GF-D8 (cell line): Measurements from ENCODE around the gene P3H3.
A peak's percentile ranks its signal among the peaks of the same experiment; 100 is the strongest.

ENCODE experiments used
- DNase-seq: peaks from one replicate; lab custom pipeline; 2025; lab: John Stamatoyannopoulos, UW

The P3H3 gene

DNA sequence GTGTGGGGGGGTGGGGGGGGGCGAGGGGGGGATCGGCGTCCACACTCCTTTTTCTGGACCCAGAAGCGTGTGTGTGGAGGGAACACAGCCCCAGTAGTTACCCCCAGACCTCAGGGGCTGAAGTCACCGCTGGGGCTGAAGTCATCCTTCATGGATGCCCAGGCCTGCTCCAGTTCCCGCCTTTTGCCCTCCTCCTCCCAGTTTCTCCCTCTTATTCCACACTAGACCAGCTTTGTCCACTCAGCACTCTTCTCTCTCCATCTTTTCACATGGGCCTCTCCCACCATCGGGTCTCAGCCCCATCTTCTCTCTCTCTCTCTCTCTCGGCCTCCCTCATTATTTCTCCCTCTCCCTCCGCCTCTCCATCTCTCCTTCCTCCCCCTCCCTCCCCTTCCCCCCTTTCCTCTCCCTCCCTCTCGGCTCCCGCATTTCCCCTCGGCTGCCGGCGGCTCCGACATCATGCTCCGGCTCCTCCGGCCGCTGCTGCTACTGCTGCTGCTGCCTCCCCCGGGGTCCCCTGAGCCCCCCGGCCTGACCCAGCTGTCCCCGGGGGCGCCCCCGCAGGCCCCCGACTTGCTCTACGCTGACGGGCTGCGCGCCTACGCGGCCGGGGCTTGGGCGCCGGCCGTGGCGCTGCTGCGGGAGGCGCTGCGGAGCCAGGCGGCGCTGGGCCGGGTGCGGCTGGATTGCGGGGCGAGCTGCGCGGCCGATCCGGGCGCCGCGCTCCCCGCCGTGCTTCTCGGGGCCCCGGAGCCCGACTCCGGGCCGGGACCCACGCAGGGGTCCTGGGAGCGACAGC, at the start of gene P3H3:
P3H3 (plus strand) TSS at position 426 of the 799 bp plus-strand sequence; CDS start at position 460, 34 bp downstream.
- DNase-seq = no peak

- peak; percentile 64 for DNase-seq
Measured at GRCh38 chr12:6778574-6779550, 49.3 kb upstream of the P3H3 start.

GRCh38 chr12:6779708-6780432, 48.3 kb upstream of the P3H3 start:
- no peak for DNase-seq

DNA sequence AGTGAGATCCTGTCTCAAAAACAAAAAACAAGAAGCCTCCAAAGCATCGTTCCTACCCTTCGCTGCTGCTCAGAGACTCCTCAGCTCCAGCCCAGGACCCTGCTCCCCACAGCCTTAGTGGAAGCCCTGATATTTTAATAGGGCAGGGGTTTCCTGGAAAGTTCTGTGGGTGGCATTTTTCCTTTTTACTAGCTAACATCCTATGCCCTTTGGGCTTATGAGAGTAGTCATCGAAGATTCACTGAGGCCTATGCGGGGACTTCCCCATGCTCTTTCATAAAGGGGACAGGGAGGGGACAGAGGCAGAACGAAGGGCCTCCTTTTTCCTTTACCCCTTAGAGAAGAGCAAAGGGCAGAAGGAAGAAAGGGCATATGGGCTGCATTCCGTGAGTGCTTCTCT, 47.6 kb upstream of the P3H3 start:
- DNase-seq = no peak

DNA sequence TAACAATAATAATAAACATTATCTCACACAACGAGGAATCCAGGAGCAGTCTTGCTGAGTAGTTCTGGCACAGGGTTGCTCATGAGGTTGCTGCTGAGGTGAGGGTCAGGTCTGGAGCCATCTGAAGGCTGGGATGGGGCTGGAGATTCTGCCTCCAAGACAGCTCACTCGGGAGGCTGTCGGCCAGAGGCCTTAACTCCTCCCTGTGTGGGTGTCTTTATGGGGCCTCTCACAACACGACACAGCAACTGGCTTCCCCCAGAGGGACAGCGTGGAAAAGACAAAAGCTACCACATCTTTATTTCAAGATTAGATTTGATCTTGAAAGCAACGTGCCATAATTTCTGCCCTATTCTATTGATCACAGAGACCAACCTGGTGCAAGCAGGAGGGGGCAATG, 46.1 kb upstream of the P3H3 start:
- no peak for DNase-seq

GRCh38 chr12:6782850-6783566, 45.2 kb upstream of the P3H3 start:
- DNase-seq = no peak

DNA sequence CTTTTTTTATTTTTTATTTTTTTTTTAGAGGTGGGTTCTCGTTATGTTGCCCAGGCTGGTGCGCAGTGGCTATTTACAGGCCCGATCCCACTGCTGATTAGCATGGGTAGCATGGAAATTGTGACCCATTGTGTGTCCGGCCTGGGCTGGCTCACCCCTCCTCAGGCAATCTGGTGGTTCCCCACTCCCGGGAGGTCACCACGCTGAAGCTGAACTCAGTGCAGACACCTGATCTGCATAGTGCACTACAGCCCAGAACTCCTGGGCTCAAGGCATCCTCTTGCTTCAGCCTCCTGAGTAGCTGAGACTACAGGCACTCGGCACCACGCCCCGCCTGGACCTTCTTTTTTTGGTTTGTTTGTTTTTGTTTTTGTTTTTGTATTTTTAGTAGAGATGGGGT, 44.4 kb upstream of the P3H3 start:
- no peak for DNase-seq

GRCh38 chr12:6784296-6784695, 43.9 kb upstream of the P3H3 start:
- no peak for DNase-seq

- no peak for DNase-seq
Measured at GRCh38 chr12:6784761-6785160, 43.4 kb upstream of the P3H3 start.

- DNase-seq = peak; percentile 27
Measured at GRCh38 chr12:6786416-6787094, 41.7 kb upstream of the P3H3 start.

- no peak for DNase-seq
Measured at GRCh38 chr12:6787309-6787708, 40.9 kb upstream of the P3H3 start.

- peak; percentile 40 for DNase-seq
Measured at GRCh38 chr12:6788972-6789924, 39.0 kb upstream of the P3H3 start, which contains the start of gene CD4. TSS of gene CD4 (plus strand) at chr12:6789528. CDS start at chr12:6800139, 10,611 bp downstream.

- no peak for DNase-seq
Measured at GRCh38 chr12:6790496-6791150, 37.6 kb upstream of the P3H3 start.

GRCh38 chr12:6791931-6792520, 36.2 kb upstream of the P3H3 start:
- DNase-seq = no peak

DNA sequence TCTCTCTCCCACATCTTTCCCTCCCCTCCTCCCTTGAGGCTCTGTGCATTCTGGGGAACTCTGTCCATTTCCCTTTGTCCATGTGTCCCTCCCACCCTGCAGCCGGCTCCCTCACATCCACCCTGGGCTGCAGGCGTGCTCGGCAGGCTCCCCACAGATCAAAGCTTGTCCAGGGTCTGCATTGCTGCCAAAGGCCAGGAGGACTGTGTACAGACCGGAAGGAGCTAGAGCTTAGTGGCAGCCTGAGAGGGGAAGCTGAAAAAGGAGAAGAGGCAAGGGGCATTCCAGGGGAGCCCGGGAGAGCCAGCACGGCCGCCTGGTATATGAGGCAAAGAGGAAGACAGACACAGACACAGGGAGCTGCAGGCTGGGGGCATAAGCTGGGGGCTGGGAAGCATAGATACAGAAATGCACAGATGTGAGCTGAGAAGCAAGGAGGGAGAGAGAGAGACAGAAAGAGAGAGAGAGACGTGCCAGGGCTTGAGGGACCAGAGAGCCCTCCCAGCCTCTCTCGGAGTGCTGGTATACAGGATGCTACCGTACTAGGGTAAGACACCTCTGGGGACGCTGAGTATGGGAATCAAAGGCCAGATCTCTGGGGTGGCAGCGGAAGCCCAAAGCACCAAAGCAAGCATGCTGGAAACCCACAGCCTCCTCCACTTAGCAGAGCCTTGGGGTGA, 35.5 kb upstream of the P3H3 start:
- peak; percentile 50 for DNase-seq

DNA sequence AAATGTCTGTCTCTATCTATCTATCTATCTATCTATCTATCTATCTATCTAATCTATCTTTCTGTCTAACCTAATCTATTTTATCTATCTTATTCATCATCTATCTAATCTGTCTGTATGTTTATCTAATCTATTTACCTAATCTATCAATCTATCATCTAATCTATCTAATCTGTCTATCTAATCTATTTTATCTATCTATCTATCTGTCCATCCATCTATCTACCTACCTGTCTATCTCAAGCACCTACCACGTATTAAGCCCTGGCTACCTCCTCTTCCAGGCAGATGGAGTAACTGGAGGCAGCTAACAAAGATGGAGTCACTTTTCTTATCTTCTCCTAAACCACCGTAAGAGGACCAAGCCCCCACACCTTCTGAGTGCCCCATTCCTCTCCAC, 33.1 kb upstream of the P3H3 start:
- no peak for DNase-seq

GRCh38 chr12:6796576-6796975, 31.6 kb upstream of the P3H3 start:
- no peak for DNase-seq

DNA sequence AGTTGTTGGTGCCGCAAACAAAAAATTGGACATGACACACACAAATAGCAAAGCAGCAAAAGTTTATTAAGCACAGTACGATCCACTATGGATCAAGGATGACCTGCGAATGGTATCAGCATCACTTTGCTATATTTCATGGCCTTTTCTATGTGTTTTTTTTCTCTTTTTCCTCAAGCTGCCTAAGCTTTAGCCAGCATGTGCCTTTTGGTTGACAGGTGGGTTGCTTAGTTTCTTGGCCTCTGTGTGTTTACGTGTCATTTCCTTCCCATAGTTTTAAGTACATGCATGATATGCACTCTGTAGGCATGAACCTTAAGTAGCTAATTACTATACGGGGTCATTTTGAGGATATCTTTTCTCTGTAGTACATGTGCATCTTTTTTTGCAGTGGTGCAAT, 29.1 kb upstream of the P3H3 start:
- no peak for DNase-seq
